T47D (cell line): ENCODE measurements around the gene KLHDC8A.

Source experiments
- DNase-seq, 2 experiments: peaks; one replicate each; pipeline versions ENCODE4 v3.0.0 to v3.0.0-alpha.2; 2011 to 2012; ENCODE audit warnings: low read depth in 1 of 2, low spot score in 1 of 2
- JUND ChIP-seq: IDR thresholded peaks from 2 replicates; pipeline ENCODE4 v1.6.1; 2012; ENCODE audit warnings: low read depth
- in situ Hi-C: cut with HindIII; loops from 2 replicates; pipeline ENCODE4 v1.10.0; 2016; ENCODE audit warnings: low sequenced_read_pairs, low pct_unique_long_range_greater_than_20kb

The KLHDC8A gene

GRCh38 chr1:205330150-205330549, 26.6 kb downstream of the KLHDC8A start:
- in situ Hi-C loops = no loop called here
- no peak for TF ChIP-seq JUND
- DNase-seq = no peak

GRCh38 chr1:205329719-205330118, 27.0 kb downstream of the KLHDC8A start:
- in situ Hi-C loops = no loop called here
- DNase-seq = no peak
- TF ChIP-seq JUND = no peak

- no peak for TF ChIP-seq JUND
- DNase-seq = peak in 1 of 2 experiments; percentile 54
- in situ Hi-C loops = no loop called here
These were observed 28.2 kb downstream of the KLHDC8A start for GRCh38 chr1:205328476-205328875.

- no peak for TF ChIP-seq JUND
- in situ Hi-C loops = no loop called here
- DNase-seq = no peak
These were observed 29.8 kb downstream of the KLHDC8A start for GRCh38 chr1:205326812-205327466.

GRCh38 chr1:205325334-205325884, 31.3 kb downstream of the KLHDC8A start:
- in situ Hi-C loops = no loop called here
- DNase-seq = peak; percentile 50 to 89
- no peak for TF ChIP-seq JUND

- DNase-seq = no peak
- TF ChIP-seq JUND = no peak
- in situ Hi-C loops = no loop called here
These were observed 31.9 kb downstream of the KLHDC8A start for GRCh38 chr1:205324781-205325180.

GRCh38 chr1:205323794-205324193, 32.9 kb downstream of the KLHDC8A start:
- no peak for DNase-seq
- in situ Hi-C loops = no loop called here
- TF ChIP-seq JUND = no peak

GRCh38 chr1:205321959-205322283, 34.8 kb downstream of the KLHDC8A start:
- no peak for DNase-seq
- in situ Hi-C loops = no loop called here
- TF ChIP-seq JUND = no peak

GRCh38 chr1:205321162-205321958, 35.4 kb downstream of the KLHDC8A start, which contains the start of gene NUAK2:
NUAK2 (minus strand) TSS chr1:205321745; CDS start chr1:205321628, 117 bp downstream.
- peak; percentile 92 to 97 for DNase-seq
- no peak for TF ChIP-seq JUND
- in situ Hi-C loops = no loop called here

GRCh38 chr1:205319081-205320018, 37.4 kb downstream of the KLHDC8A start:
- in situ Hi-C loops = no loop called here
- no peak for TF ChIP-seq JUND
- DNase-seq = peak in 1 of 2 experiments; percentile 82

GRCh38 chr1:205318231-205318991, 38.3 kb downstream of the KLHDC8A start:
- in situ Hi-C loops = no loop called here
- no peak for TF ChIP-seq JUND
- DNase-seq = peak; percentile 51 to 83
